Measurements from ENCODE around the gene SPATA2.

DNA sequence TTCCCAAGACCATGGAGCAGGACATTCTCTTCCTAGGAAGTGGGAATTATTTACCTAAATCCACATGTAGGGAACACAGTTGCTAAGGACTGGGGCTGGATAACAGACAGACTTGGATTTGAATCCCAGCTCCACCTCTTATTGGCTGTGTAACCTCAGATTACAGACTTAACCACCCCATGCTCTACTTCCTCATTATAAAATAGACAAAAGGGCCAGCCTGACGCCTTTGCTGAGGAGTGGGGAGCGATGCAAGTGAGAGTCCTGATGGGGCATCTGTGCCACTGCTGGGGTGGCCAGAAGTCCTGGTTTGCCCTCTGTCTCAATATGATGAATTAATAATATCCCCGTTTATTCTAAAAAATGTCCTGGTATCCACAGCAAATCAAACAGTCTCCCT is 46.8 kb downstream of the SPATA2 start:
- TF ChIP-seq, protein P1, sequence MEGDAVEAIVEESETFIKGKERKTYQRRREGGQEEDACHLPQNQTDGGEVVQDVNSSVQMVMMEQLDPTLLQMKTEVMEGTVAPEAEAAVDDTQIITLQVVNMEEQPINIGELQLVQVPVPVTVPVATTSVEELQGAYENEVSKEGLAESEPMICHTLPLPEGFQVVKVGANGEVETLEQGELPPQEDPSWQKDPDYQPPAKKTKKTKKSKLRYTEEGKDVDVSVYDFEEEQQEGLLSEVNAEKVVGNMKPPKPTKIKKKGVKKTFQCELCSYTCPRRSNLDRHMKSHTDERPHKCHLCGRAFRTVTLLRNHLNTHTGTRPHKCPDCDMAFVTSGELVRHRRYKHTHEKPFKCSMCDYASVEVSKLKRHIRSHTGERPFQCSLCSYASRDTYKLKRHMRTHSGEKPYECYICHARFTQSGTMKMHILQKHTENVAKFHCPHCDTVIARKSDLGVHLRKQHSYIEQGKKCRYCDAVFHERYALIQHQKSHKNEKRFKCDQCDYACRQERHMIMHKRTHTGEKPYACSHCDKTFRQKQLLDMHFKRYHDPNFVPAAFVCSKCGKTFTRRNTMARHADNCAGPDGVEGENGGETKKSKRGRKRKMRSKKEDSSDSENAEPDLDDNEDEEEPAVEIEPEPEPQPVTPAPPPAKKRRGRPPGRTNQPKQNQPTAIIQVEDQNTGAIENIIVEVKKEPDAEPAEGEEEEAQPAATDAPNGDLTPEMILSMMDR (IDR thresholded peaks at IDR 0.05) = no peak
- no peak for TF ChIP-seq POLR2A (IDR thresholded peaks at IDR 0.05)

Data from adrenal gland (tissue), 5 donors.